HepG2 (cell line): Measurements from ENCODE around the gene GATA3.

ENCODE experiments used
- ATF7-NPFF ChIP-seq: sonication (generic); formaldehyde crosslinking; IDR thresholded peaks from 2 replicates; pipeline ENCODE4 v1.8.1; 2023; ENCODE audit warnings: mild to moderate bottlenecking, low read depth, missing genetic modification reagents, moderate library complexity
- RFXANK ChIP-seq: IDR thresholded peaks from 2 replicates; pipeline ENCODE4 v1.6.1; 2016
- ZNF160 ChIP-seq: sonication (generic); formaldehyde crosslinking; IDR thresholded peaks from 2 replicates; pipeline ENCODE4 v1.8.0; 2022; ENCODE audit warnings: mild to moderate bottlenecking, inconsistent platforms, missing genetic modification reagents
- ZNF274 ChIP-seq: sonication (generic); formaldehyde crosslinking; IDR thresholded peaks from 2 replicates; pipeline ENCODE4 v1.5.1; 2020; ENCODE audit warnings: mild to moderate bottlenecking, missing genetic modification reagents
- ZNF34 ChIP-seq: sonication (generic); formaldehyde crosslinking; IDR thresholded peaks from 2 replicates; pipeline ENCODE4 v1.4.0; 2020; ENCODE audit warnings: mild to moderate bottlenecking, missing genetic modification reagents, borderline replicate concordance
- TF ChIP-seq, protein P1 (sequence below): sonication (generic); formaldehyde crosslinking; IDR thresholded peaks from 2 replicates; pipeline ENCODE4 v1.8.0; 2022; ENCODE audit warnings: mild to moderate bottlenecking, missing genetic modification reagents, borderline replicate concordance
- TF ChIP-seq, protein P2 (sequence below): sonication (generic); formaldehyde crosslinking; IDR thresholded peaks from 2 replicates; pipeline ENCODE4 v1.4.0; 2020; ENCODE audit warnings: mild to moderate bottlenecking, missing genetic modification reagents
- TF ChIP-seq, protein P3 (sequence below): sonication (generic); formaldehyde crosslinking; conservative IDR thresholded peaks from 2 replicates; pipeline ENCODE4 v1.8.1; 2023; ENCODE audit warnings: missing genetic modification reagents
- TF ChIP-seq, protein P4 (sequence below): sonication (generic); formaldehyde crosslinking; IDR thresholded peaks from 2 replicates; pipeline ENCODE4 v1.8.1; 2023; ENCODE audit warnings: mild to moderate bottlenecking, missing genetic modification reagents
- TF ChIP-seq, protein P5 (sequence below): sonication (generic); formaldehyde crosslinking; IDR thresholded peaks from 2 replicates; pipeline ENCODE4 v1.4.0; 2020; ENCODE audit warnings: mild to moderate bottlenecking, missing genetic modification reagents
- TF ChIP-seq, protein P6 (sequence below): sonication (generic); formaldehyde crosslinking; IDR thresholded peaks from 2 replicates; pipeline ENCODE4 v1.5.0; 2020; ENCODE audit warnings: mild to moderate bottlenecking, missing genetic modification reagents, moderate library complexity

DNA sequence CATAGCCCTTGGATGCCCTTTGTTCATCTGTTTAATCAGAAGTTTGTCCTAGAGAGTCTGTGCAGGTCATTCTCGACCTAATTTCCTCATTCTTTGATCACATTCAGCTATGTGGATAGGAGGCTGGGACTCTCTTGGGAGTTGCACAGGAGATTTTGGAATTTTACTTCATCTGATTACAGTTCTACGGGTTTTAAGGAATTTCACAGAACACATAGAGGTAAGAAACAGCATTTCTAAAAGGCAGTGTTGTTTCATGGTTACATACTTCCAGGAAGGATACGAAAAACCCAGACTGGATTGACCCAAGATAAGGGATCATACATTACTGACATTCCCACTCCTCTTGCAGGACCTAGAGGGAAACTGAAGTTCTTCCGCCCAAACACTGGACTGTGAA lies 45.9 kb downstream of the GATA3 start:
- TF ChIP-seq ZNF160 (CRISPR knock-in tag) (no peak), ZNF274 (CRISPR knock-in tag) (no peak), ZNF34 (CRISPR knock-in tag) (no peak), ATF7-NPFF (CRISPR knock-in tag) (no peak), RFXANK (CRISPR knock-in tag) (no peak)
- TF ChIP-seq, protein P1, sequence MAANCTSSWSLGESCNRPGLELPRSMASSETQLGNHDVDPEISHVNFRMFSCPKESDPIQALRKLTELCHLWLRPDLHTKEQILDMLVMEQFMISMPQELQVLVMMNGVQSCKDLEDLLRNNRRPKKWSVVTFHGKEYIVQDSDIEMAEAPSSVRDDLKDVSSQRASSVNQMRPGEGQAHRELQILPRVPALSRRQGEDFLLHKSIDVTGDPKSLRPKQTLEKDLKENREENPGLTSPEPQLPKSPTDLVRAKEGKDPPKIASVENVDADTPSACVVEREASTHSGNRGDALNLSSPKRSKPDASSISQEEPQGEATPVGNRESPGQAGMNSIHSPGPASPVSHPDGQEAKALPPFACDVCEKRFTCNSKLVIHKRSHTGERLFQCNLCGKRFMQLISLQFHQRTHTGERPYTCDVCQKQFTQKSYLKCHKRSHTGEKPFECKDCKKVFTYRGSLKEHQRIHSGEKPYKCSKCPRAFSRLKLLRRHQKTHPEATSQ (CRISPR knock-in tag): no peak
- TF ChIP-seq, protein P2, sequence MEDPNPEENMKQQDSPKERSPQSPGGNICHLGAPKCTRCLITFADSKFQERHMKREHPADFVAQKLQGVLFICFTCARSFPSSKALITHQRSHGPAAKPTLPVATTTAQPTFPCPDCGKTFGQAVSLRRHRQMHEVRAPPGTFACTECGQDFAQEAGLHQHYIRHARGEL (CRISPR knock-in tag): no peak
- TF ChIP-seq, protein P3, sequence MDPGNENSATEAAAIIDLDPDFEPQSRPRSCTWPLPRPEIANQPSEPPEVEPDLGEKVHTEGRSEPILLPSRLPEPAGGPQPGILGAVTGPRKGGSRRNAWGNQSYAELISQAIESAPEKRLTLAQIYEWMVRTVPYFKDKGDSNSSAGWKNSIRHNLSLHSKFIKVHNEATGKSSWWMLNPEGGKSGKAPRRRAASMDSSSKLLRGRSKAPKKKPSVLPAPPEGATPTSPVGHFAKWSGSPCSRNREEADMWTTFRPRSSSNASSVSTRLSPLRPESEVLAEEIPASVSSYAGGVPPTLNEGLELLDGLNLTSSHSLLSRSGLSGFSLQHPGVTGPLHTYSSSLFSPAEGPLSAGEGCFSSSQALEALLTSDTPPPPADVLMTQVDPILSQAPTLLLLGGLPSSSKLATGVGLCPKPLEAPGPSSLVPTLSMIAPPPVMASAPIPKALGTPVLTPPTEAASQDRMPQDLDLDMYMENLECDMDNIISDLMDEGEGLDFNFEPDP (CRISPR knock-in tag): no peak
- TF ChIP-seq, protein P4, sequence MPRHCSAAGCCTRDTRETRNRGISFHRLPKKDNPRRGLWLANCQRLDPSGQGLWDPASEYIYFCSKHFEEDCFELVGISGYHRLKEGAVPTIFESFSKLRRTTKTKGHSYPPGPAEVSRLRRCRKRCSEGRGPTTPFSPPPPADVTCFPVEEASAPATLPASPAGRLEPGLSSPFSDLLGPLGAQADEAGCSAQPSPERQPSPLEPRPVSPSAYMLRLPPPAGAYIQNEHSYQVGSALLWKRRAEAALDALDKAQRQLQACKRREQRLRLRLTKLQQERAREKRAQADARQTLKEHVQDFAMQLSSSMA: no peak
- TF ChIP-seq, protein P5, sequence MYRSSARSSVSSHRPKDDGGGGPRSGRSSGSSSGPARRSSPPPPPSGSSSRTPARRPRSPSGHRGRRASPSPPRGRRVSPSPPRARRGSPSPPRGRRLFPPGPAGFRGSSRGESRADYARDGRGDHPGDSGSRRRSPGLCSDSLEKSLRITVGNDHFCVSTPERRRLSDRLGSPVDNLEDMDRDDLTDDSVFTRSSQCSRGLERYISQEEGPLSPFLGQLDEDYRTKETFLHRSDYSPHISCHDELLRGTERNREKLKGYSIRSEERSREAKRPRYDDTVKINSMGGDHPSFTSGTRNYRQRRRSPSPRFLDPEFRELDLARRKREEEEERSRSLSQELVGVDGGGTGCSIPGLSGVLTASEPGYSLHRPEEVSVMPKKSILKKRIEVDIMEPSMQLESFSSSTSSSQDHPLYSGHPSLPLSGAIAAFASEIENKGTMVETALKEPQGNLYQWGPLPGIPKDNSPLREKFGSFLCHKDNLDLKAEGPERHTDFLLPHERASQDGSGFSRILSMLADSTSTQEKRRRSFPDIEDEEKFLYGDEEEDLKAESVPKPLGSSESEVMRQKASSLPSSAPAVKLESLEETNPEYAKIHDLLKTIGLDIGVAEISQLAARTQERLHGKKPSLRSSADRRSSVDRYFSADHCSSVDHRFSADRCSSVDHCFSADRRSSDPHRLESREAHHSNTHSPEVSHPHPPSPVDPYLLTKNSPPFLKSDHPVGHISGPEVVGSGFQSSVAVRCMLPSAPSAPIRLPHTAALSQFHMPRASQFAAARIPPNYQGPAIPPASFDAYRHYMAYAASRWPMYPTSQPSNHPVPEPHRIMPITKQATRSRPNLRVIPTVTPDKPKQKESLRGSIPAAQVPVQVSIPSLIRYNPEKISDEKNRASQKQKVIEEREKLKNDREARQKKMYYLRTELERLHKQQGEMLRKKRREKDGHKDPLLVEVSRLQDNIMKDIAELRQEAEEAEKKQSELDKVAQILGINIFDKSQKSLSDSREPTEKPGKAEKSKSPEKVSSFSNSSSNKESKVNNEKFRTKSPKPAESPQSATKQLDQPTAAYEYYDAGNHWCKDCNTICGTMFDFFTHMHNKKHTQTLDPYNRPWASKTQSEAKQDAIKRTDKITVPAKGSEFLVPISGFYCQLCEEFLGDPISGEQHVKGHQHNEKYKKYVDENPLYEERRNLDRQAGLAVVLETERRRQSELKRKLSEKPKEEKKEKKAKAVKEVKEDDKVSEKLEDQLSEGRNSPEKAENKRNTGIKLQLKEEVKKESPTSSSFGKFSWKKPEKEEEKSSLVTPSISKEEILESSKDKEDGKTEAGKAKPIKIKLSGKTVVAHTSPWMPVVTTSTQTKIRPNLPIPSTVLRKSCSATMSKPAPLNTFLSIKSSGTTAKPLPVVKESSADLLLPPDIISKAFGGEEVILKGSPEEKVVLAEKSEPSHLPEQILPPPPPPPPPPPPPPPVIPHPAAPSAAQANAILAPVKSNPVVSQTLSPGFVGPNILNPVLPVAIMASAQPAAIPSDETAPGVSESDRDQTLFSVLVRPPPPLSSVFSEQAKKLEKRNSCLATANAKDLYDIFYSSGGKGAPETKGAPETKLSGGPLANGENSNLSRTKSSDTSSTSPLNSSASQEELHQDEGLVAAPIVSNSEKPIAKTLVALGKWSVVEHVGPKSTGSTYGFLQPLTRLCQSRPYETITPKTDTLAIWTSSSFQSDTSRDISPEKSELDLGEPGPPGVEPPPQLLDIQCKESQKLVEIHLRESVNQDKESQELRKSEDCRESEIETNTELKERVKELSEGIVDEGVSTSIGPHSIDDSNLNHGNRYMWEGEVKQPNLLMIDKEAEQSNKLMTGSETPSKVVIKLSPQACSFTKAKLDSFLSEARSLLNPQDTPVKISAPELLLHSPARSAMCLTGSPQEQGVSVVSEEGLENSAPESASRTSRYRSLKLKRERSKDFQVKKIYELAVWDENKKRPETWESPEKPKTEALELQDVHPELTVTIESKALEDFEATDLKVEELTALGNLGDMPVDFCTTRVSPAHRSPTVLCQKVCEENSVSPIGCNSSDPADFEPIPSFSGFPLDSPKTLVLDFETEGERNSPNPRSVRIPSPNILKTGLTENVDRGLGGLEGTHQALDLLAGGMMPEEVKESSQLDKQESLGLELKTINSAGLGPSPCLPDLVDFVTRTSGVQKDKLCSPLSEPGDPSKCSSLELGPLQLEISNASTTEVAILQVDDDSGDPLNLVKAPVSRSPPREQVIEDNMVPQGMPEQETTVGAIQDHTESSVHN (CRISPR knock-in tag): no peak
- TF ChIP-seq, protein P6, sequence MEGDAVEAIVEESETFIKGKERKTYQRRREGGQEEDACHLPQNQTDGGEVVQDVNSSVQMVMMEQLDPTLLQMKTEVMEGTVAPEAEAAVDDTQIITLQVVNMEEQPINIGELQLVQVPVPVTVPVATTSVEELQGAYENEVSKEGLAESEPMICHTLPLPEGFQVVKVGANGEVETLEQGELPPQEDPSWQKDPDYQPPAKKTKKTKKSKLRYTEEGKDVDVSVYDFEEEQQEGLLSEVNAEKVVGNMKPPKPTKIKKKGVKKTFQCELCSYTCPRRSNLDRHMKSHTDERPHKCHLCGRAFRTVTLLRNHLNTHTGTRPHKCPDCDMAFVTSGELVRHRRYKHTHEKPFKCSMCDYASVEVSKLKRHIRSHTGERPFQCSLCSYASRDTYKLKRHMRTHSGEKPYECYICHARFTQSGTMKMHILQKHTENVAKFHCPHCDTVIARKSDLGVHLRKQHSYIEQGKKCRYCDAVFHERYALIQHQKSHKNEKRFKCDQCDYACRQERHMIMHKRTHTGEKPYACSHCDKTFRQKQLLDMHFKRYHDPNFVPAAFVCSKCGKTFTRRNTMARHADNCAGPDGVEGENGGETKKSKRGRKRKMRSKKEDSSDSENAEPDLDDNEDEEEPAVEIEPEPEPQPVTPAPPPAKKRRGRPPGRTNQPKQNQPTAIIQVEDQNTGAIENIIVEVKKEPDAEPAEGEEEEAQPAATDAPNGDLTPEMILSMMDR (CRISPR knock-in tag): no peak
